Sigmoid colon (tissue), 7 donors: Measurements from ENCODE around the gene PUS3. TPM values are rescaled to one million over a fixed set of nuclear protein-coding genes. Genes with fewer than 3 reads are reported as not detected.

Experiments used
- DNase-seq: peaks from one replicate; pipeline ENCODE4 v3.0.0-alpha.2; 2019
- H3K27ac ChIP-seq, 4 donors: fragments of 200-600 bp; sonication (generic); one replicate each; pipeline ENCODE4 v1.5.1; 2016 to 2019; ENCODE audit warnings: mild to moderate bottlenecking in 1 of 4
- H3K27me3 ChIP-seq, 3 donors: fragments of 200-600 bp; sonication (generic); one replicate each; pipeline ENCODE4 v1.5.1; 2019; ENCODE audit warnings: mild to moderate bottlenecking in 1 of 3
- H3K36me3 ChIP-seq, 4 donors: fragments of 200-600 bp; sonication (generic); one replicate each; pipeline ENCODE4 v1.5.1; 2016 to 2019
- H3K4me1 ChIP-seq, 4 donors: fragments of 200-600 bp; sonication (generic); one replicate each; pipeline ENCODE4 v1.5.1; 2017 to 2019
- H3K4me3 ChIP-seq, 4 donors: fragments of 200-600 bp; sonication (generic); one replicate each; pipeline ENCODE4 v1.5.1; 2017 to 2019; ENCODE audit warnings: mild to moderate bottlenecking in 2 of 4, moderate library complexity in 1 of 4
- H3K9me3 ChIP-seq, 4 donors: fragments of 200-600 bp in 3 of 4; sonication (generic) in 3 of 4; one replicate each; pipeline versions ENCODE4 v1.5.1 to v1.6.1; 2013 to 2019
- EP300 ChIP-seq, 4 donors: sonication (generic); formaldehyde crosslinking; IDR thresholded peaks; one replicate each; pipeline ENCODE4 v1.6.1; 2017; ENCODE audit warnings: antibody characterized with exemption in 4 of 4
- POLR2A ChIP-seq, 2 donors: fragments of 450-650 bp; IDR thresholded peaks; one replicate each; pipeline ENCODE4 v1.6.1; 2016; ENCODE audit warnings: antibody characterized with exemption in 2 of 2, mild to moderate bottlenecking in 2 of 2, moderate library complexity in 2 of 2
- POLR2AphosphoS5 ChIP-seq, 4 donors: sonication (generic); formaldehyde crosslinking; IDR thresholded peaks; one replicate each; pipeline ENCODE4 v1.6.1; 2017; ENCODE audit warnings: antibody characterized with exemption in 4 of 4
- WGBS, 2 donors: extraction: QIAGEN DNeasy Blood & Tissue Kit; methylation state at CpG; one replicate each; pipeline ENCODE4 v1.1.7; 2013; 5-methylcytosine and 5-hydroxymethylcytosine counted together
- intact Hi-C: fragments of 100-400 bp; cut with DNase I; formaldehyde crosslinking; loops from one replicate; pipeline ENCODE4 v1.15.1; 2023
- polyA plus RNA-seq, 3 donors: library from polyadenylated mRNA; stranded (reverse); fragments of 200-250 nt; gene quantifications; one replicate each; pipeline ENCODE4 v1.2.3, GENCODE V29; 2013
- total RNA-seq, 4 donors: library from RNA; depleted of rRNA; stranded (reverse); fragments of >200 nt; gene quantifications; one replicate each; pipeline ENCODE4 v1.1.0, GENCODE V29; 2016
- TF ChIP-seq, protein P1 (sequence below), 4 experiments: fragments of 450-650 bp in 3 of 4; fragments of 200-600 bp in 1 of 4; IDR thresholded peaks; one replicate each; pipeline ENCODE4 v1.5.1; 2016 to 2019; ENCODE audit warnings: antibody characterized with exemption in 4 of 4, mild to moderate bottlenecking in 3 of 4, moderate library complexity in 2 of 4
- donor health status: healthy with polysubstance abuse.
- donor health status: Bipolar disorder and iron deficiency.
- donor health status: healthy.

PUS3 gene
- total and polyA plus RNA-seq, 7 donors: 6.4 to 21.6 (median 9.2) TPM

DNA sequence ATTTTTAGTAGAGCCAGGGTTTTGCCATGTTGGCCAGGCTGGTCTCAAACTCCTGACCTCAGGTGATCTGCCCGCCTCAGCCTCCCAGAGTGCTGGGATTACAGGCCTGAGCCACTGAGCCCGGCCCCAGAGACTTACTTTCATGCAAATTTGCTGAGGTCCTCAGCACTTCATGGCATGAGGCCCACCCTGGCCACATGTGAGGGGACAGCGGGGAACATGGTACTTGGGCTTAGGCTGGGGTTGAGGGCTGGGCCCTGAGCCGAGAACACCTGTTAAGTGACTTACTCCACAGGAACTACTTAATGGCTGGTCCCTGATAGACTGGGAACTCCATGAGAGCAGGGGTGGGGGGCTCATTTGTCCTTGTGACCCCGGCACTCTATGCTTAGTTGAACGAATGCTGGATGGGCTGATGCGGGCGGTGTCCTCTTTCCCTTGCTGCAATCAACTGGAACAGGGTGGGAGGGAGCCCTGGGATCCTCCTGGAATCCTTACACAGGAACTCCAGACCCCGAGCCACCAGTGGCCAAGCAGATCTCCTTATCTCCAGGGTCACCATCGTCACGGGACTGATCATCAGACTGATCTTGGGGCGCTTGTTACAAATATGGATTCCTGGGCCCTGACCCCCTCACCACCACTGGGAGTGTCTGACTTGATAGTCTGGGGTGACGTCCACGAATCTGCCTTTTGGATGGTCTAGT is 43.9 kb upstream of the PUS3 start:
- peak; percentile 59 for DNase-seq
- H3K27me3 ChIP-seq: no peaks in the 10 kb centered on the region
- no peak overlapping the region for H3K27ac ChIP-seq
- H3K9me3 ChIP-seq: no peaks in the 10 kb centered on the region
- WGBS, 2 donors: 91 to 94% methylated on average over 14 of the region's 14 CpGs
- intact Hi-C loops: no loop called here
- no peaks in the 10 kb centered on the region for H3K36me3 ChIP-seq
- no peak overlapping the region for H3K4me3 ChIP-seq
- TF ChIP-seq POLR2A (IDR thresholded peaks at IDR 0.05): no peak
- TF ChIP-seq, protein P1, sequence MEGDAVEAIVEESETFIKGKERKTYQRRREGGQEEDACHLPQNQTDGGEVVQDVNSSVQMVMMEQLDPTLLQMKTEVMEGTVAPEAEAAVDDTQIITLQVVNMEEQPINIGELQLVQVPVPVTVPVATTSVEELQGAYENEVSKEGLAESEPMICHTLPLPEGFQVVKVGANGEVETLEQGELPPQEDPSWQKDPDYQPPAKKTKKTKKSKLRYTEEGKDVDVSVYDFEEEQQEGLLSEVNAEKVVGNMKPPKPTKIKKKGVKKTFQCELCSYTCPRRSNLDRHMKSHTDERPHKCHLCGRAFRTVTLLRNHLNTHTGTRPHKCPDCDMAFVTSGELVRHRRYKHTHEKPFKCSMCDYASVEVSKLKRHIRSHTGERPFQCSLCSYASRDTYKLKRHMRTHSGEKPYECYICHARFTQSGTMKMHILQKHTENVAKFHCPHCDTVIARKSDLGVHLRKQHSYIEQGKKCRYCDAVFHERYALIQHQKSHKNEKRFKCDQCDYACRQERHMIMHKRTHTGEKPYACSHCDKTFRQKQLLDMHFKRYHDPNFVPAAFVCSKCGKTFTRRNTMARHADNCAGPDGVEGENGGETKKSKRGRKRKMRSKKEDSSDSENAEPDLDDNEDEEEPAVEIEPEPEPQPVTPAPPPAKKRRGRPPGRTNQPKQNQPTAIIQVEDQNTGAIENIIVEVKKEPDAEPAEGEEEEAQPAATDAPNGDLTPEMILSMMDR (IDR thresholded peaks at IDR 0.05): no peak
- TF ChIP-seq POLR2AphosphoS5 (IDR thresholded peaks at IDR 0.05): no peak
- no peak for TF ChIP-seq EP300 (IDR thresholded peaks at IDR 0.05)
- H3K4me1 ChIP-seq: peaks cover 2 to 20% (median 15%) of the 10 kb centered on the region in 4 donors

DNA sequence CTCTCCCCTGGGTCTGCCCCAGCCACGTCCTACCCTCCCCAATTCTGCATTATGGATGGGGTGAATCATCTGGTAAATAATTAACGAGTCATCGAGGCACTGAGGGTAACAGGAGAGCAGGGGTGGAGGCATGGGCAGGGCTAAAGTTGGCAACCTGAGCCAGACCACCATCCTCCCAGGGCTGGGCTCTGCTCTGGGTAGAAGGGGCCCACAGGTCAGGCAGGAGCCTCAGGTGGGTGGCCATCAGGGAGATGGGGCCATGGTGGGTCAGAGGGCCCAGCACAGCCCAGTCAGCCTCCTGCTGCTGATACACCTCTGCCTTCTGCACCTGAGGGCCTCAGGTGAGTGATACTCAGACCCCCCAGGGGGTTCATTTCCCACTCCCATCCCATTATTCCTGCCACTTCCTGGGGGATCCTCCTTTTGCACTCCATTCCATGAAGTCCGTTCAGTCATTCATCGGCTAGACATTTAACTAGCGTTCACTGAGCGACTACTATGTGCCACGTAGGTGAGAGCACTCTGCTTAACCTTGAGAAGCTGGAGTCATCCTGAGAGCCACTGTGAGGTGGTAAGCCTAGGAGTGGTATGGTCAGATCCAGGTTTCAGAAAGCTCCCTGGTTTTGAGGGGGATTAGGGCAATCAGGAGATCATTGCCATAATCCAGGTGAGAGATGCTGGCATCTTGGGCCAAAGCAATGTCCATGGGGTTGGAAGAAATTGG is 43.0 kb upstream of the PUS3 start, which contains the start of gene VSIG10L2:
TSS of gene VSIG10L2 (plus strand) at position 248 of the 724 bp plus-strand sequence. CDS start at position 260, 12 bp downstream.
- H3K27me3 ChIP-seq: no peaks in the 10 kb centered on the region
- TF ChIP-seq, protein P1 (IDR thresholded peaks at IDR 0.05): no peak
- no peak for TF ChIP-seq EP300 (IDR thresholded peaks at IDR 0.05)
- no peak for TF ChIP-seq POLR2A (IDR thresholded peaks at IDR 0.05)
- no peak for TF ChIP-seq POLR2AphosphoS5 (IDR thresholded peaks at IDR 0.05)
- H3K36me3 ChIP-seq: no peaks in the 10 kb centered on the region
- H3K4me1 ChIP-seq: peaks cover 2 to 11% (median 6%) of the 10 kb centered on the region in 4 donors
- H3K4me3 ChIP-seq: no peak within 1 kb of the TSS
- H3K27ac ChIP-seq: no peak within 1 kb of the TSS
- intact Hi-C loops: no loop called here
- WGBS, 2 donors: 66 to 82% methylated on average over 8 of the region's 8 CpGs
- H3K9me3 ChIP-seq: no peaks in the 10 kb centered on the region
- no peak for DNase-seq

DNA sequence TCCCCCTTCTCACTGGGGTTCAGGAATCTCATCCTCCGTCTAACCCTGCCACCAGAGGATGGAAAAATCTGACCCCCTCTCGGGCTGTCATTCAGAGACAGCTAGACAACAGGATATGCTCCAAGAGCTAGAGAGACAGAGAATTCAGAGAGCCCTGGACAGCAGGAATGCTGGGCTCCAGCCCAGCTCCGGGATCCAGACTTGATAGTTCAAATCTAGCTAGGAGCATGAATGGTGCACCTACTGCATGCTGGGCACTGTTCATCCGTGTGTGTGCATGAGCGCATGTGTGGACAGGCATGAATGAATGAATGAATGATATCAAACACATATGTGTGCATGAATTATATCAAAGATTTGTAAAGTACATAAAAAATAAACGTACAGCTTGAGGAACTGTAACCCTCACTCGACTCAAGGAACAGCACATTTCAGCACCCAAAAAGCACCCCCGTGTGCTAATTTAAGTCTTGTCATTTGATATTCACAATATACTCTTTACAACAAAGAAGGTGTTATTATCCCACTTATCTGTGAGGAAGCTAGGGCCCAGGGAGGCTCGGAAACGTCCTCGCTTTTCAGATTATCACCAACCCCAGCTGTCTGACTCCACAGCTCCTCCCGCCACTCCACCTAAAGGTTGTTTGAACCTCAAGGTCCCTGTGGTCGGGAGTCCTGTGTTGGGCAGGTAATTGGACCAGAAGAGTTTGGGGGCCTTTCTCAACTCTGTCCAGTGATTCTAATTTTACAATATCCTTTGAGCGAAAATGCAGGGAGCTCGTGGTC is 42.2 kb upstream of the PUS3 start:
- intact Hi-C loops: no loop called here
- 66 to 73% methylated on average over 15 of the region's 15 CpGs for WGBS, 2 donors
- no peak for DNase-seq
- Histone ChIP-seq H3K4me1 (peaks cover 0 to 4% (median 0%) of the 10 kb centered on the region in 4 donors), H3K36me3 (no peaks in the 10 kb centered on the region), H3K27ac (no peak overlapping the region), H3K4me3 (no peak overlapping the region), H3K27me3 (no peaks in the 10 kb centered on the region), H3K9me3 (no peaks in the 10 kb centered on the region)
- TF ChIP-seq, protein P1 (IDR thresholded peaks at IDR 0.05): no peak
- TF ChIP-seq EP300 (IDR thresholded peaks at IDR 0.05): no peak
- no peak for TF ChIP-seq POLR2AphosphoS5 (IDR thresholded peaks at IDR 0.05)
- TF ChIP-seq POLR2A (IDR thresholded peaks at IDR 0.05): no peak

DNA sequence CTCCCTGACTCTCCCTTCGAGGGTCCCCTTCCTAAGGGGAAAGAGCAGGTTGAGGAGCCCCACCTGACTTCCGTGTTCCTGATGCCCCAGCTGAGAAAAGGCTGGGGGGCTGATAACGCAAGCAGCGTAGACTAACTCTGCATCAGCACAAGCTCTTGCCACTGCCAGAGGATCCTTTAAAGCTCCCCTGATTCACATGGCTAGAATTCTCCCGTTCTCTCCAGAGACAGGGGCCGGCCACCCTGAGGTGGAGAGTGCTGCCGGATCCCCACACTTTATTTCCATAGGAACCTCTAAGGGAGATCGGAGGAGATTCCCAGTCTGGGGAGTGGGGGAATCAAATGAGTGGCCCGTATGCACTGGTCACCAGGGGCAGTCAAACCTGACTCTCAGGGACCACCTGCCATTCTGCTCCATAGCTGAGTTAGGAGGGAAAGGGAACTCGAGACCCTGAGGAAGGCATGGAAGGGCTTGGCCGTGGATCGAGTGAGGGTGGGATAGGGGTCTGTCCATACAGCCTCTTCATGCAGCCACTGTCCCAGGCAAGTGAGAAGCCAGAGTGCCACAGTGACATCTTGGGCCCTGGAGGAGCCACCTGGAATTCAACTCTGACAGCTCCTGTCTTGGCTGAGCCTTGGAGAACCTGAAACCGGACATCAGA is 41.5 kb upstream of the PUS3 start:
- H3K9me3 ChIP-seq: no peaks in the 10 kb centered on the region
- WGBS, 2 donors: 83 to 88% methylated on average over 13 of the region's 13 CpGs
- TF ChIP-seq POLR2A (IDR thresholded peaks at IDR 0.05) (no peak), POLR2AphosphoS5 (IDR thresholded peaks at IDR 0.05) (no peak), EP300 (IDR thresholded peaks at IDR 0.05) (no peak)
- TF ChIP-seq, protein P1 (IDR thresholded peaks at IDR 0.05): no peak
- H3K4me3 ChIP-seq: no peak overlapping the region
- H3K4me1 ChIP-seq: peaks cover 0 to 5% (median under 1%) of the 10 kb centered on the region in 4 donors
- peak; percentile 52 for DNase-seq
- no peak overlapping the region for H3K27ac ChIP-seq
- no peaks in the 10 kb centered on the region for H3K36me3 ChIP-seq
- H3K27me3 ChIP-seq: no peaks in the 10 kb centered on the region
- intact Hi-C loops: loop anchor here (5.0 kb wide), 1 partner anchor 248 kb away; no protein-coding TSS in a partner anchor
